Liver (tissue), 3 donors: ENCODE results near the gene RARRES1.

Experiments
- CTCF ChIP-seq: fragments of 150-350 bp; IDR thresholded peaks from 2 replicates; pipeline ENCODE4 v1.5.1; 2017; ENCODE audit warnings: improper control_type of control experiment, low read depth, low read length; ENCODE audit not compliant: missing input control
- FOXA1 ChIP-seq: IDR thresholded peaks from 2 replicates; pipeline ENCODE4 v1.6.1; 2016; ENCODE audit warnings: antibody characterized with exemption
- JUND ChIP-seq, 2 donors: IDR thresholded peaks; 2 replicates each; pipeline ENCODE4 v1.6.1; 2016; ENCODE audit warnings: antibody characterized with exemption in 2 of 2
- RAD21 ChIP-seq, 2 donors: IDR thresholded peaks; 2 replicates each; pipeline ENCODE4 v1.6.1; 2016; ENCODE audit warnings: antibody characterized with exemption in 2 of 2, mild to moderate bottlenecking in 2 of 2
- SP1 ChIP-seq: IDR thresholded peaks from 2 replicates; pipeline ENCODE4 v1.6.1; 2018; ENCODE audit warnings: antibody characterized with exemption, mild to moderate bottlenecking
- TAF1 ChIP-seq: conservative IDR thresholded peaks from 2 replicates; pipeline ENCODE4 v1.6.1; 2016; ENCODE audit warnings: antibody characterized with exemption, mild to moderate bottlenecking
- YY1 ChIP-seq: IDR thresholded peaks from 2 replicates; pipeline ENCODE4 v1.6.1; 2016; ENCODE audit warnings: antibody characterized with exemption, mild to moderate bottlenecking
- TF ChIP-seq, protein P1 (sequence below): IDR thresholded peaks from 2 replicates; pipeline ENCODE4 v1.6.1; 2016; ENCODE audit warnings: antibody characterized with exemption
- donor health status: healthy.
- donor health status: healthy.

DNA sequence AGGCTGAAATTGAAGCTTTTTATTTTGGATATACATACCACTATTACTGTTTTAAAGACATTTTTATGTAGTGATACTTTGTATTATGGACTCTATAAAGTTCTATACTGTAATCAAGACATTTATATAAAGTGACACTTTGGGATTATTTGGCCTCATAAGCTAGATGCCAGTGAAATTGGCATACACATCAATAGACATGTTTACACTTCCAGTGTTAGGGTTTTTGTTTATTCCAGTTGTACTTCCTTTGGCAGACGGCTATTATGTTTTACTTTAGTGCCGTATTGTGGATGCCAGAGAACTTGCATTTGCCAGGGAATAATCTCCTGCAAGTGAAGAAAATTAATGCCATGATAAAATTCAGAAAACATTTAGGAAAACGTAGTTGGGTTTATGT lies 65.8 kb downstream of the RARRES1 start:
- TF ChIP-seq YY1 = no peak
- TF ChIP-seq CTCF = no peak
- no peak for TF ChIP-seq SP1
- TF ChIP-seq FOXA1 = no peak
- no peak for TF ChIP-seq TAF1
- TF ChIP-seq, protein P1, sequence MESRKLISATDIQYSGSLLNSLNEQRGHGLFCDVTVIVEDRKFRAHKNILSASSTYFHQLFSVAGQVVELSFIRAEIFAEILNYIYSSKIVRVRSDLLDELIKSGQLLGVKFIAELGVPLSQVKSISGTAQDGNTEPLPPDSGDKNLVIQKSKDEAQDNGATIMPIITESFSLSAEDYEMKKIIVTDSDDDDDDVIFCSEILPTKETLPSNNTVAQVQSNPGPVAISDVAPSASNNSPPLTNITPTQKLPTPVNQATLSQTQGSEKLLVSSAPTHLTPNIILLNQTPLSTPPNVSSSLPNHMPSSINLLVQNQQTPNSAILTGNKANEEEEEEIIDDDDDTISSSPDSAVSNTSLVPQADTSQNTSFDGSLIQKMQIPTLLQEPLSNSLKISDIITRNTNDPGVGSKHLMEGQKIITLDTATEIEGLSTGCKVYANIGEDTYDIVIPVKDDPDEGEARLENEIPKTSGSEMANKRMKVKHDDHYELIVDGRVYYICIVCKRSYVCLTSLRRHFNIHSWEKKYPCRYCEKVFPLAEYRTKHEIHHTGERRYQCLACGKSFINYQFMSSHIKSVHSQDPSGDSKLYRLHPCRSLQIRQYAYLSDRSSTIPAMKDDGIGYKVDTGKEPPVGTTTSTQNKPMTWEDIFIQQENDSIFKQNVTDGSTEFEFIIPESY = no peak
- TF ChIP-seq JUND (IDR thresholded peaks at IDR 0.05) = no peak
- no peak for TF ChIP-seq RAD21 (IDR thresholded peaks at IDR 0.05)
